B cell (primary cell): Measurements from ENCODE around the gene CTNNA2. TPM values are rescaled to one million over a fixed set of nuclear protein-coding genes. Genes with fewer than 3 reads are reported as not detected.

Source experiments
- ATAC-seq: fragments of 200-7000 bp; cut with Tn5 transposase; one replicate; pipeline ENCODE4 v1.10.0; 2021; ENCODE audit warnings: low read depth, mild to moderate bottlenecking, moderate number of reproducible peaks, moderate library complexity
- CTCF ChIA-PET: fragments of 350-600 bp; sonication (Branson Sonifier 250); formaldehyde crosslinking; loops from one replicate; lab custom pipeline; 2021; ENCODE audit warnings: antibody characterized with exemption, inconsistent platforms; lab: Charles Lee
- POLR2A ChIA-PET: fragments of 350-600 bp; sonication (Branson Sonifier 250); formaldehyde crosslinking; loops from one replicate; lab custom pipeline; 2021; ENCODE audit warnings: antibody characterized with exemption; lab: Charles Lee
- DNase-seq: peaks from one replicate; pipeline ENCODE4 v3.0.0; 2013
- H2AFZ ChIP-seq: 2 replicates; pipeline ENCODE4 v1.6.1; 2012; ENCODE audit warnings: mild to moderate bottlenecking, low read depth, low read length; ENCODE audit not compliant: insufficient read depth, poor library complexity, severe bottlenecking
- H3K27ac ChIP-seq, 2 donors: 1 replicate in 1 of 2; 2 replicates in 1 of 2; pipeline ENCODE4 v1.5.1; 2012 to 2013; ENCODE audit warnings: low read length in 2 of 2, mild to moderate bottlenecking in 2 of 2, moderate library complexity in 1 of 2
- H3K27me3 ChIP-seq, 4 experiments: fragments of 200-600 bp in 1 of 4; sonication (generic) in 1 of 4; replicated peaks in 1 of 4; 1 replicate in 2 of 4; 2 replicates in 2 of 4; pipeline versions ENCODE4 v1.6.1 to v1.7.0; 2013 to 2016; ENCODE audit warnings: low read length in 3 of 4, mild to moderate bottlenecking in 2 of 4, mixed read lengths in 1 of 4, moderate library complexity in 1 of 4; ENCODE audit not compliant: insufficient read depth in 4 of 4, control insufficient read depth in 3 of 4; ENCODE audit errors: control extremely low read depth in 1 of 4
- H3K36me3 ChIP-seq, 2 experiments: replicated peaks in 1 of 2; 1 replicate in 1 of 2; 2 replicates in 1 of 2; pipeline versions ENCODE4 v1.6.1 to v1.7.1; 2013; ENCODE audit warnings: low read length in 1 of 2; ENCODE audit not compliant: insufficient read depth in 2 of 2, control insufficient read depth in 1 of 2; ENCODE audit errors: control extremely low read depth in 1 of 2, extremely low read depth in 1 of 2
- H3K4me1 ChIP-seq, 2 donors: fragments of 200-600 bp in 1 of 2; sonication (generic) in 1 of 2; 1 replicate in 1 of 2; 2 replicates in 1 of 2; pipeline versions ENCODE4 v1.5.1 to v1.6.1; 2013 to 2017; ENCODE audit warnings: low read length in 2 of 2; ENCODE audit not compliant: control insufficient read depth in 2 of 2, insufficient read depth in 2 of 2
- H3K4me2 ChIP-seq: replicated peaks from 2 replicates; pipeline ENCODE3; 2012; ENCODE audit warnings: mild to moderate bottlenecking, low read depth, low read length; ENCODE audit not compliant: poor library complexity, severe bottlenecking
- H3K4me3 ChIP-seq, 5 experiments: fragments of 200-600 bp in 1 of 5; sonication (generic) in 1 of 5; 1 replicate in 3 of 5; 2 replicates in 2 of 5; pipeline versions ENCODE4 v1.5.1 to v1.7.0; 2011 to 2016; ENCODE audit warnings: low read length in 4 of 5, mild to moderate bottlenecking in 4 of 5, low read depth in 2 of 5, control low read depth in 1 of 5, moderate library complexity in 1 of 5; ENCODE audit not compliant: insufficient read depth in 1 of 5; ENCODE audit errors: control extremely low read depth in 1 of 5, extremely low read depth in 1 of 5
- H3K79me2 ChIP-seq: fragments of 200-600 bp; sonication (generic); one replicate; pipeline ENCODE4 v1.6.0; 2016; ENCODE audit warnings: low read length; ENCODE audit not compliant: control insufficient read depth, insufficient read depth
- H3K9ac ChIP-seq: fragments of 200-600 bp; sonication (generic); 2 replicates; pipeline ENCODE4 v1.6.1; 2017; ENCODE audit warnings: mild to moderate bottlenecking, low read length, moderate library complexity
- H3K9me3 ChIP-seq, 3 donors: one replicate each; pipeline versions ENCODE4 v1.6.1 to v1.7.1; 2013; ENCODE audit warnings: low read length in 2 of 3; ENCODE audit not compliant: control insufficient read depth in 2 of 3, insufficient read depth in 1 of 3; ENCODE audit errors: control extremely low read depth in 1 of 3
- H4K20me1 ChIP-seq: 2 replicates; pipeline ENCODE4 v1.6.0; 2012; ENCODE audit warnings: mild to moderate bottlenecking, low read length; ENCODE audit not compliant: insufficient read depth, control insufficient read depth, poor library complexity, severe bottlenecking
- H3K27ac Mint-ChIP-seq: one replicate; pipeline ENCODE4 v1.8.0; 2021; ENCODE audit warnings: mixed read lengths
- H3K27me3 Mint-ChIP-seq: one replicate; pipeline ENCODE4 v1.8.0; 2021; ENCODE audit warnings: mixed read lengths
- H3K4me1 Mint-ChIP-seq: one replicate; pipeline ENCODE4 v1.8.0; 2021; ENCODE audit warnings: mixed read lengths
- H3K4me3 Mint-ChIP-seq: one replicate; pipeline ENCODE4 v1.8.0; 2021; ENCODE audit warnings: mixed read lengths
- H3K9me3 Mint-ChIP-seq: one replicate; pipeline ENCODE4 v1.8.0; 2022; ENCODE audit warnings: mixed read lengths; ENCODE audit not compliant: insufficient read depth
- EZH2 ChIP-seq: IDR thresholded peaks from 2 replicates; pipeline ENCODE4 v1.6.1; 2012; ENCODE audit warnings: borderline replicate concordance, low read depth, mild to moderate bottlenecking, moderate library complexity, low read length; ENCODE audit not compliant: insufficient read depth, poor library complexity, severe bottlenecking
- WGBS: methylation state at CpG from one replicate; pipeline ENCODE4 v1.1.5; 2013; ENCODE audit warnings: missing lambda C conversion rate; ENCODE audit not compliant: insufficient coverage; 5-methylcytosine and 5-hydroxymethylcytosine counted together
- intact Hi-C: fragments of 100-400 bp; cut with micrococcal nuclease; formaldehyde crosslinking; loops from one replicate; pipeline ENCODE4 v1.10.0; 2022
- polyA plus RNA-seq: library from polyadenylated mRNA; depleted of rRNA; stranded (reverse); fragments of >200 nt; gene quantifications from 2 replicates; pipeline ENCODE4 v1.2.3, GENCODE V29; 2012
- total RNA-seq, 2 donors: library from RNA; stranded (reverse); fragments of 120-200 nt in 1 of 2; gene quantifications; 1 replicate in 1 of 2; 2 replicates in 1 of 2; pipeline versions ENCODE4 v1.2.3 to v1.2.4, GENCODE V29; 2013 to 2022
- TF ChIP-seq, protein P1 (sequence below): fragments of 200-600 bp; IDR thresholded peaks from one replicate; pipeline ENCODE4 v1.8.0; 2022; ENCODE audit warnings: antibody characterized with exemption, mild to moderate bottlenecking

CTNNA2 gene
- total and polyA plus RNA-seq, 2 donors (not counting 1 experiment from before 2014, with no cell fraction given), result not detected

- Histone ChIP-seq H4K20me1 (no peaks in the 10 kb centered on the region), H3K4me3 (no peak overlapping the region), H3K79me2 (no peaks in the 10 kb centered on the region), H3K36me3 (no peaks in the 10 kb centered on the region), H3K4me2 (no peak overlapping the region), H3K4me1 (no peaks in the 10 kb centered on the region), H3K9ac (no peak overlapping the region), H3K27me3 (no peaks in the 10 kb centered on the region), H2AFZ (no peak overlapping the region), H3K27ac (no peak overlapping the region), H3K9me3 (peaks cover 0 to 1% (median 0%) of the 10 kb centered on the region in 3 donors)
- TF ChIP-seq EZH2, result no peak
- intact Hi-C loops, result no loop called here
- POLR2A ChIA-PET, result no interaction called here
- no peak for DNase-seq
- Mint-ChIP-seq H3K27ac (no peak overlapping the region), H3K4me1 (no peaks in the 10 kb centered on the region), H3K9me3 (peaks cover 2% of the 10 kb centered on the region), H3K27me3 (no peaks in the 10 kb centered on the region), H3K4me3 (no peak overlapping the region)
- 83% methylated on average over 1 of the region's 1 CpG for WGBS
- no peak for ATAC-seq
- CTCF ChIA-PET, result no interaction called here
These were observed 842.0 kb downstream of the CTNNA2 start for GRCh38 chr2:80354858-80355257.

DNA sequence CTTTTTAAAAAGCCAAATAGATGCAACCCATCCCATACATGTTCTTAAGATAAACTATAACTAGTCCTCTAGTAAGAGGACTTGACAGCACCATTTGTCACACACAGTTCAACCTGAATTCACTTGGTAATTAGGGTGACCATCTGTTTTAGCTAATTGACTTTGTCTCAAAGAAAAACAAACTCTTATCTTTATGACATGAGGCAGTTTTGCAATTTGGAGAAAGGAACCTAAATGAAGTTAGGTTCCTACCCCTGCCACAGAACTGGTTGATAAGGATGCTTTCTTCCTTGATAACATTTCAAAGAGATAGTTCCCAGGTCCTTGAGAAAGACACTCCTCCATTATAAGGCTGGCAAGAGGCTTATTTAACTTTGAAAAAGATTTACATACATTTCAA, 849.1 kb downstream of the CTNNA2 start:
- Mint-ChIP-seq H3K27me3 (no peaks in the 10 kb centered on the region), H3K9me3 (no peaks in the 10 kb centered on the region), H3K4me3 (no peak overlapping the region), H3K4me1 (no peaks in the 10 kb centered on the region), H3K27ac (no peak overlapping the region)
- DNase-seq, result no peak
- Histone ChIP-seq H3K27me3 (no peaks in the 10 kb centered on the region), H3K9me3 (no peaks in the 10 kb centered on the region), H3K4me2 (no peak overlapping the region), H3K4me3 (no peak overlapping the region), H3K9ac (no peak overlapping the region), H3K27ac (no peak overlapping the region), H4K20me1 (no peaks in the 10 kb centered on the region), H3K79me2 (no peaks in the 10 kb centered on the region), H3K4me1 (no peaks in the 10 kb centered on the region), H3K36me3 (no peaks in the 10 kb centered on the region), H2AFZ (no peak overlapping the region)
- ATAC-seq, result no peak
- ChIA-PET CTCF (no interaction called here), POLR2A (no interaction called here)
- intact Hi-C loops, result no loop called here
- TF ChIP-seq, protein P1, sequence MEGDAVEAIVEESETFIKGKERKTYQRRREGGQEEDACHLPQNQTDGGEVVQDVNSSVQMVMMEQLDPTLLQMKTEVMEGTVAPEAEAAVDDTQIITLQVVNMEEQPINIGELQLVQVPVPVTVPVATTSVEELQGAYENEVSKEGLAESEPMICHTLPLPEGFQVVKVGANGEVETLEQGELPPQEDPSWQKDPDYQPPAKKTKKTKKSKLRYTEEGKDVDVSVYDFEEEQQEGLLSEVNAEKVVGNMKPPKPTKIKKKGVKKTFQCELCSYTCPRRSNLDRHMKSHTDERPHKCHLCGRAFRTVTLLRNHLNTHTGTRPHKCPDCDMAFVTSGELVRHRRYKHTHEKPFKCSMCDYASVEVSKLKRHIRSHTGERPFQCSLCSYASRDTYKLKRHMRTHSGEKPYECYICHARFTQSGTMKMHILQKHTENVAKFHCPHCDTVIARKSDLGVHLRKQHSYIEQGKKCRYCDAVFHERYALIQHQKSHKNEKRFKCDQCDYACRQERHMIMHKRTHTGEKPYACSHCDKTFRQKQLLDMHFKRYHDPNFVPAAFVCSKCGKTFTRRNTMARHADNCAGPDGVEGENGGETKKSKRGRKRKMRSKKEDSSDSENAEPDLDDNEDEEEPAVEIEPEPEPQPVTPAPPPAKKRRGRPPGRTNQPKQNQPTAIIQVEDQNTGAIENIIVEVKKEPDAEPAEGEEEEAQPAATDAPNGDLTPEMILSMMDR, result no peak
- TF ChIP-seq EZH2, result no peak
